K562 (cell line): ENCODE results near the gene OR2V2. TPM values are rescaled to one million over a fixed set of nuclear protein-coding genes. Genes with fewer than 3 reads are reported as not detected.

Experiments used
- GABPB1 ChIP-seq: sonication (generic); formaldehyde crosslinking; IDR thresholded peaks from 2 replicates; pipeline ENCODE4 v1.8.0; 2022; ENCODE audit warnings: mild to moderate bottlenecking, missing genetic modification reagents
- NCOA2 ChIP-seq, 2 experiments: fragments of 450-650 bp; IDR thresholded peaks; 2 replicates each; pipeline ENCODE4 v1.6.1; 2018; ENCODE audit warnings: mild to moderate bottlenecking in 2 of 2, moderate library complexity in 1 of 2; ENCODE audit not compliant: partially characterized antibody in 2 of 2
- SMARCA4 ChIP-seq: fragments of 450-650 bp; IDR thresholded peaks from 2 replicates; pipeline ENCODE4 v1.6.1; 2016
- ZBTB8A ChIP-seq: fragments of 450-650 bp; IDR thresholded peaks from 2 replicates; pipeline ENCODE4 v1.6.1; 2018; ENCODE audit warnings: mild to moderate bottlenecking, moderate library complexity; ENCODE audit not compliant: partially characterized antibody
- polyA plus RNA-seq, 8 experiments: library from polyadenylated mRNA; depleted of rRNA in 4 of 8; stranded (reverse) in 5 of 8; unstranded in 3 of 8; fragments of >200 nt; fragmentation: Nextera tagmentation in 2 of 8; fragmentation: Illumina TruSeq in 1 of 8; extraction: Ambion mirVana in 2 of 8; extraction: Trizol in 1 of 8; gene quantifications; 2 replicates each; pipeline versions ENCODE4 v1.2.1 to v1.2.3, GENCODE V29; 2011 to 2014; ENCODE audit warnings: inconsistent platforms in 1 of 8, missing spikeins in 1 of 8
- total RNA-seq, 7 experiments: library from RNA; depleted of rRNA in 6 of 7; stranded (reverse); fragments of >200 nt in 6 of 7; fragmentation: Illumina TruSeq in 2 of 7; extraction: Trizol in 2 of 7; gene quantifications; 2 replicates each; pipeline versions ENCODE4 v1.2.1 to v1.2.3, GENCODE V29; 2011 to 2021; ENCODE audit warnings: low replicate concordance in 1 of 7
- TF ChIP-seq, protein P1 (sequence below): sonication (generic); formaldehyde crosslinking; IDR thresholded peaks from 2 replicates; pipeline ENCODE4 v1.8.1; 2023; ENCODE audit warnings: missing genetic modification reagents, mild to moderate bottlenecking, borderline replicate concordance
- TF ChIP-seq, protein P2 (sequence below), 2 experiments: fragments of 450-650 bp; formaldehyde crosslinking in 1 of 2; IDR thresholded peaks; 2 replicates each; pipeline versions ENCODE4 v1.4.0 to v1.6.1; 2014 to 2020; ENCODE audit warnings: mild to moderate bottlenecking in 2 of 2, borderline replicate concordance in 1 of 2, low read depth in 1 of 2
- TF ChIP-seq, protein P3 (sequence below): IDR thresholded peaks from 3 replicates; pipeline ENCODE4 v1.6.1; 2011; ENCODE audit warnings: borderline replicate concordance, mild to moderate bottlenecking, moderate library complexity; ENCODE audit not compliant: insufficient read length; ENCODE audit errors: extremely low read depth

OR2V2 gene
- total and polyA plus RNA-seq, 9 of the 15 experiments (the other 6 are each of a cell fraction or from before 2014, with no cell fraction given), result 0.01 TPM; not detected in 8

DNA sequence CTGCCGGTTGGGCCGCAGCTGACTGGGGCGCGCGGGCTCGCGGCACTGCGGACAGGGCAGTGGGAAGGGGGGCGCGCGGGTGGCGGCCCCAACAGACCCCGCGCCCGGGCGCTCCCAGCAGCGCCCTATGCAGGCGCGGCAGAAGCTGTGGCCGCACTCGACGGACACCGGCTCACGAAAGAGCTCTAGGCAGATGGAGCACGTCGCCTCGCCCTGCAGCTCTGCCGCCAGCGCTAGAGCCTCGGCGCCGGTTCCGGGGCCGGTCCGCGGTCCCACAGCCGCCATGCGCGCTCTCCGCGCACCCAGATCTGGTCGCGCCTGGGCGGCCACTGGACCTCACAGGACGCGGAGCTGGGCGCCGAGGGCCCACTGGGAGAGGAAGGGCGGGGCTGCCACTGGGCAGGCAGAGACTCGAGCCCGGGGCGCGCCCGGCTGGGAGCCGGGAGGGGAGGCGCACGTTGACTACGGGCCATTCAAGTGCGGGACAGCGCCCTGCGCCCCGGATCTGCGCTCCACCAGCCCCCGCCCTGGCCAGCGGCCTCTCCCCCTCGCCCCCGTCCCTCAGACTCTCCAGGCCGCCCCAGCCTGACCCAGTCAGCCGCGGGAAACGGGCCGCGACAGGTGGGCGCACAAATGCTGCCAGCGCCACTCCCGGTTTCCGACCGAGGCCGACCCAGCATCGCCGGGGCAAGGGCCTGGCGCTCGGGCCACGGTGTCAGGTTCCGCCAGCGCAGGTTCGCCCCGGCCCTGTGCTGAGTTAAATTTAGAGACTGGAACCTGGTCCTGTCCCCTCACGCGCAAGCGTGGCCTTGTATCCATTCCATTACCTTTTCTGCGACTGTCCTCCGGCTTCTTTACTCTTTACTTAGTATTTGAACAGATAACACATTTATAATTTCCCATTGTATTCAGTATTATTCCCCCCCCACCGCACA, 57.7 kb downstream of the OR2V2 start, which contains the start of gene TRIM7 (continued):
- TF ChIP-seq, protein P1, sequence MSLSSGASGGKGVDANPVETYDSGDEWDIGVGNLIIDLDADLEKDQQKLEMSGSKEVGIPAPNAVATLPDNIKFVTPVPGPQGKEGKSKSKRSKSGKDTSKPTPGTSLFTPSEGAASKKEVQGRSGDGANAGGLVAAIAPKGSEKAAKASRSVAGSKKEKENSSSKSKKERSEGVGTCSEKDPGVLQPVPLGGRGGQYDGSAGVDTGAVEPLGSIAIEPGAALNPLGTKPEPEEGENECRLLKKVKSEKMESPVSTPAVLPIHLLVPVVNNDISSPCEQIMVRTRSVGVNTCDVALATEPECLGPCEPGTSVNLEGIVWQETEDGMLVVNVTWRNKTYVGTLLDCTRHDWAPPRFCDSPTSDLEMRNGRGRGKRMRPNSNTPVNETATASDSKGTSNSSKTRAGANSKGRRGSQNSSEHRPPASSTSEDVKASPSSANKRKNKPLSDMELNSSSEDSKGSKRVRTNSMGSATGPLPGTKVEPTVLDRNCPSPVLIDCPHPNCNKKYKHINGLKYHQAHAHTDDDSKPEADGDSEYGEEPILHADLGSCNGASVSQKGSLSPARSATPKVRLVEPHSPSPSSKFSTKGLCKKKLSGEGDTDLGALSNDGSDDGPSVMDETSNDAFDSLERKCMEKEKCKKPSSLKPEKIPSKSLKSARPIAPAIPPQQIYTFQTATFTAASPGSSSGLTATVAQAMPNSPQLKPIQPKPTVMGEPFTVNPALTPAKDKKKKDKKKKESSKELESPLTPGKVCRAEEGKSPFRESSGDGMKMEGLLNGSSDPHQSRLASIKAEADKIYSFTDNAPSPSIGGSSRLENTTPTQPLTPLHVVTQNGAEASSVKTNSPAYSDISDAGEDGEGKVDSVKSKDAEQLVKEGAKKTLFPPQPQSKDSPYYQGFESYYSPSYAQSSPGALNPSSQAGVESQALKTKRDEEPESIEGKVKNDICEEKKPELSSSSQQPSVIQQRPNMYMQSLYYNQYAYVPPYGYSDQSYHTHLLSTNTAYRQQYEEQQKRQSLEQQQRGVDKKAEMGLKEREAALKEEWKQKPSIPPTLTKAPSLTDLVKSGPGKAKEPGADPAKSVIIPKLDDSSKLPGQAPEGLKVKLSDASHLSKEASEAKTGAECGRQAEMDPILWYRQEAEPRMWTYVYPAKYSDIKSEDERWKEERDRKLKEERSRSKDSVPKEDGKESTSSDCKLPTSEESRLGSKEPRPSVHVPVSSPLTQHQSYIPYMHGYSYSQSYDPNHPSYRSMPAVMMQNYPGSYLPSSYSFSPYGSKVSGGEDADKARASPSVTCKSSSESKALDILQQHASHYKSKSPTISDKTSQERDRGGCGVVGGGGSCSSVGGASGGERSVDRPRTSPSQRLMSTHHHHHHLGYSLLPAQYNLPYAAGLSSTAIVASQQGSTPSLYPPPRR, result no peak
- TF ChIP-seq SMARCA4 (no peak), NCOA2 (IDR thresholded peaks at IDR 0.05; ENCODE audit: partially characterized antibody in 2 of 2) (no peak), GABPB1 (no peak), ZBTB8A (no peak)
- TF ChIP-seq, protein P2, sequence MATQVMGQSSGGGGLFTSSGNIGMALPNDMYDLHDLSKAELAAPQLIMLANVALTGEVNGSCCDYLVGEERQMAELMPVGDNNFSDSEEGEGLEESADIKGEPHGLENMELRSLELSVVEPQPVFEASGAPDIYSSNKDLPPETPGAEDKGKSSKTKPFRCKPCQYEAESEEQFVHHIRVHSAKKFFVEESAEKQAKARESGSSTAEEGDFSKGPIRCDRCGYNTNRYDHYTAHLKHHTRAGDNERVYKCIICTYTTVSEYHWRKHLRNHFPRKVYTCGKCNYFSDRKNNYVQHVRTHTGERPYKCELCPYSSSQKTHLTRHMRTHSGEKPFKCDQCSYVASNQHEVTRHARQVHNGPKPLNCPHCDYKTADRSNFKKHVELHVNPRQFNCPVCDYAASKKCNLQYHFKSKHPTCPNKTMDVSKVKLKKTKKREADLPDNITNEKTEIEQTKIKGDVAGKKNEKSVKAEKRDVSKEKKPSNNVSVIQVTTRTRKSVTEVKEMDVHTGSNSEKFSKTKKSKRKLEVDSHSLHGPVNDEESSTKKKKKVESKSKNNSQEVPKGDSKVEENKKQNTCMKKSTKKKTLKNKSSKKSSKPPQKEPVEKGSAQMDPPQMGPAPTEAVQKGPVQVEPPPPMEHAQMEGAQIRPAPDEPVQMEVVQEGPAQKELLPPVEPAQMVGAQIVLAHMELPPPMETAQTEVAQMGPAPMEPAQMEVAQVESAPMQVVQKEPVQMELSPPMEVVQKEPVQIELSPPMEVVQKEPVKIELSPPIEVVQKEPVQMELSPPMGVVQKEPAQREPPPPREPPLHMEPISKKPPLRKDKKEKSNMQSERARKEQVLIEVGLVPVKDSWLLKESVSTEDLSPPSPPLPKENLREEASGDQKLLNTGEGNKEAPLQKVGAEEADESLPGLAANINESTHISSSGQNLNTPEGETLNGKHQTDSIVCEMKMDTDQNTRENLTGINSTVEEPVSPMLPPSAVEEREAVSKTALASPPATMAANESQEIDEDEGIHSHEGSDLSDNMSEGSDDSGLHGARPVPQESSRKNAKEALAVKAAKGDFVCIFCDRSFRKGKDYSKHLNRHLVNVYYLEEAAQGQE (IDR thresholded peaks at IDR 0.05; ENCODE audit: borderline replicate concordance), result no peak
- TF ChIP-seq, protein P2 (CRISPR knock-in tag; IDR thresholded peaks at IDR 0.05; ENCODE audit: low read depth), result no peak
- TF ChIP-seq, protein P3, sequence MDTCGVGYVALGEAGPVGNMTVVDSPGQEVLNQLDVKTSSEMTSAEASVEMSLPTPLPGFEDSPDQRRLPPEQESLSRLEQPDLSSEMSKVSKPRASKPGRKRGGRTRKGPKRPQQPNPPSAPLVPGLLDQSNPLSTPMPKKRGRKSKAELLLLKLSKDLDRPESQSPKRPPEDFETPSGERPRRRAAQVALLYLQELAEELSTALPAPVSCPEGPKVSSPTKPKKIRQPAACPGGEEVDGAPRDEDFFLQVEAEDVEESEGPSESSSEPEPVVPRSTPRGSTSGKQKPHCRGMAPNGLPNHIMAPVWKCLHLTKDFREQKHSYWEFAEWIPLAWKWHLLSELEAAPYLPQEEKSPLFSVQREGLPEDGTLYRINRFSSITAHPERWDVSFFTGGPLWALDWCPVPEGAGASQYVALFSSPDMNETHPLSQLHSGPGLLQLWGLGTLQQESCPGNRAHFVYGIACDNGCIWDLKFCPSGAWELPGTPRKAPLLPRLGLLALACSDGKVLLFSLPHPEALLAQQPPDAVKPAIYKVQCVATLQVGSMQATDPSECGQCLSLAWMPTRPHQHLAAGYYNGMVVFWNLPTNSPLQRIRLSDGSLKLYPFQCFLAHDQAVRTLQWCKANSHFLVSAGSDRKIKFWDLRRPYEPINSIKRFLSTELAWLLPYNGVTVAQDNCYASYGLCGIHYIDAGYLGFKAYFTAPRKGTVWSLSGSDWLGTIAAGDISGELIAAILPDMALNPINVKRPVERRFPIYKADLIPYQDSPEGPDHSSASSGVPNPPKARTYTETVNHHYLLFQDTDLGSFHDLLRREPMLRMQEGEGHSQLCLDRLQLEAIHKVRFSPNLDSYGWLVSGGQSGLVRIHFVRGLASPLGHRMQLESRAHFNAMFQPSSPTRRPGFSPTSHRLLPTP, result no peak
